ENCODE data around the gene LAMA3. TPM values are rescaled to one million over a fixed set of nuclear protein-coding genes. Genes with fewer than 3 reads are reported as not detected.

LAMA3 gene
- total RNA-seq, 2 donors from 2014 or later, result 31.9 to 41.3 TPM

GRCh38 chr18:23953984-23954383 lies 264.7 kb downstream of the LAMA3 start:
- H3K27me3 ChIP-seq, result no peaks in the 10 kb centered on the region
- no peak for TF ChIP-seq CTCF (IDR thresholded peaks at IDR 0.05)
- intact Hi-C loops (cut with DNase I), result no loop called here
- no peaks in the 10 kb centered on the region for H3K9me3 ChIP-seq
- H3K4me1 ChIP-seq, result no peaks in the 10 kb centered on the region
- no peak overlapping the region for H3K4me3 ChIP-seq
- no peaks in the 10 kb centered on the region for H3K36me3 ChIP-seq
- no peak overlapping the region for H3K9ac ChIP-seq (ENCODE audit: low read depth in 2 of 2, low read length in 2 of 2)
- no peak for DNase-seq
- no peak overlapping the region for H3K27ac ChIP-seq

GRCh38 chr18:23956483-23956882 lies 267.2 kb downstream of the LAMA3 start:
- intact Hi-C loops (cut with DNase I), result no loop called here
- H3K4me3 ChIP-seq, result no peak overlapping the region
- TF ChIP-seq CTCF (IDR thresholded peaks at IDR 0.05), result no peak
- H3K36me3 ChIP-seq, result no peaks in the 10 kb centered on the region
- no peak overlapping the region for H3K27ac ChIP-seq
- no peaks in the 10 kb centered on the region for H3K27me3 ChIP-seq
- DNase-seq, result no peak
- no peaks in the 10 kb centered on the region for H3K4me1 ChIP-seq
- H3K9me3 ChIP-seq, result no peaks in the 10 kb centered on the region
- no peak overlapping the region for H3K9ac ChIP-seq (ENCODE audit: low read depth in 2 of 2, low read length in 2 of 2)

GRCh38 chr18:23958036-23958435 lies 268.8 kb downstream of the LAMA3 start:
- no peak for DNase-seq
- TF ChIP-seq CTCF (IDR thresholded peaks at IDR 0.05), result no peak

DNA sequence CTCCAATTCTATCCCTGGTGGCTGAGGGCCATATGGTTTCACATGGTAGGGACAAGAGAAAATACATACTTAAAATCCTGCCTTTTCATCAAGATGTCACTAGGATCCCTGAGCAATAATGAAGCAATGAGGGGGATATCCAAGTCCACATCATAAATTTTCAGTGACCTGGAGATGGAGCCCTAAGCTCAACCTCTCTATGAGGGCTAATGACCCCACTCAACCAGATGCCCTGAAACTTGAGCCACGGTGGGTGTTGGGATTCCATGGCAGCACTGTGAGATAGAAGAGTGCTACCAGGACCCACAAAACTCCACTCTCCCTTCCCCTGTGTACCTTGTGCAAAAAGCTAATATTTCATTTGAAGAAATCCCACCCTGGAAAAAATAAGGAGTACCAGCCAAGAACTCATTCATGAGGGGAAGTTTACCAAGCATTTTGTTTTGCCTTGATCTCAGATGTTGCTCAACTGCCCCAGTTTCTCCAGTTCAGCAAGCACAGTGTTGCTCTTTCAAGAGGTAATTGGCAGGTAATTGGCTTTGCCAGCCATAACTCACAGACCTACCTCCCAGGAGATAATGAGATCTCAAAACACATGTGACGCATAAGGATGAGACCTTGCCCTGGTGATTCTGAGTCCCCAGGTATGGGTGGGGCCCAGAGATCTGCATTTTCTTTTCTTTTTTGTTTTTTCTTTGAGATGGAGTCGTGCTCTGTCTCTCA lies 274.4 kb downstream of the LAMA3 start:
- TF ChIP-seq CTCF (IDR thresholded peaks at IDR 0.05), result no peak
- Histone ChIP-seq H3K27ac (no peak overlapping the region), H3K9me3 (no peaks in the 10 kb centered on the region), H3K27me3 (no peaks in the 10 kb centered on the region), H3K9ac (ENCODE audit: low read depth in 2 of 2, low read length in 2 of 2) (no peak overlapping the region), H3K4me1 (no peaks in the 10 kb centered on the region), H3K4me3 (no peak overlapping the region), H3K36me3 (no peaks in the 10 kb centered on the region)
- DNase-seq, result no peak
- intact Hi-C loops (cut with DNase I), result loop anchor here (10.0 kb wide), 1 partner anchor 151 kb away; no protein-coding TSS in a partner anchor

More at GRCh38 chr18:23958036-23958435, 268.8 kb downstream of the LAMA3 start:
- Histone ChIP-seq H3K27ac (no peak overlapping the region), H3K27me3 (no peaks in the 10 kb centered on the region), H3K9me3 (no peaks in the 10 kb centered on the region), H3K9ac (ENCODE audit: low read depth in 2 of 2, low read length in 2 of 2) (no peak overlapping the region), H3K36me3 (no peaks in the 10 kb centered on the region), H3K4me3 (no peak overlapping the region), H3K4me1 (no peaks in the 10 kb centered on the region)
- intact Hi-C loops (cut with DNase I), result no loop called here

DNA sequence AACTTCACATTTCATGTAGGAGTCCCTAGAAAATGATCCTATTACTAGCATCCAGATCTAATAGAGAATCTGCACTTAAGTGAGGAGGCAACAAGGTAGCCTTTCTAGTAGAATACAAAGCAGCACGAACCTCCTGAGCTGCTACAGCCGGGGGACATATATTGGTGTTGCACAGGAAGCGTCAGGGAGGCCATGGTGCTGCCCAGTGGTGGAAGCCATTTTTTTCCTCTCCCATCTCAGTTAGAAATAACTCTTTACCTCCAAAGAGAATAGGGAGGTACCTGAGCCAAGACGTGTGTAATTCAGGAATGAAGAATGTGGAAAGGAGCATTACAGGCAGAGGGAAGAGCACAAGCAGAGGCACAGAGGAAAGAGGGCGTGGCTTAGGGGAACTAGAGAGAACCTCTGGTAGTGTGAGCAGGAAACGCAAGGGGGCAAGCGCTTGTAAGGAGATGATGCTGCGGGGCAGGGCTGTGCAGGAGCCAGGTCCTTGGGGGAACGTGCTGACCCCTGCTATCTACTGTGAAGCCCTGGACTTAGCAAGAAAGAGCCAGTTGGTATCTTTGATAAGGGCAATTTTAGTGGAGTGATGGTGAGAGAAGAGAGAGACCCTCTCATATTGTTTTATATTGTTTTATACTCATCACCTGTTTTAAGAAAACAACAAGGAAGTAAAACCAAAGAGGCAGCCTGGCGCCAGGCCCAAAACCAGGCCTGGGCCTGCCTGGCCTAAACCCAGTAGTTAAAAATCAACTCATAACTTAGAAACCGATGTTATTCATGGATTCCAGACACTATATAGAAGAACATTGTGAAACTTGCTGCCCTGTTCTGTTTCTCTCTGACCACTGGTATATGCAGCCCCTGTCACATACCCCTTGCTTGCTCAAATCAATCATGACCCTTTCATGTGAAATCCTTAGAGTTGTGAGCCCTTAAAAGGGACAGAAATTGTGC lies 275.3 kb downstream of the LAMA3 start:
- Histone ChIP-seq H3K9ac (ENCODE audit: low read depth in 2 of 2, low read length in 2 of 2) (peak overlapping the region in 1 of 2 donors; percentile 5), H3K27ac (peak overlapping the region; percentile 29), H3K4me1 (no peaks in the 10 kb centered on the region), H3K9me3 (no peaks in the 10 kb centered on the region), H3K4me3 (no peak overlapping the region), H3K27me3 (no peaks in the 10 kb centered on the region), H3K36me3 (no peaks in the 10 kb centered on the region)
- TF ChIP-seq CTCF (IDR thresholded peaks at IDR 0.05), result no peak
- peak; percentile 72 for DNase-seq
- intact Hi-C loops (cut with DNase I), result loop anchor here (10.0 kb wide), 1 partner anchor 150 kb away; no protein-coding TSS in a partner anchor

Measured in colonic mucosa (tissue), 4 donors.